Mesodermal cell (in vitro differentiated cells): Measurements from ENCODE around the gene ETFRF1. TPM values are rescaled to one million over a fixed set of nuclear protein-coding genes. Genes with fewer than 3 reads are reported as not detected.

Experiments used
- H3K27ac ChIP-seq: 2 replicates; pipeline ENCODE4 v1.7.0; 2013; ENCODE audit warnings: mild to moderate bottlenecking, low read depth, low read length, moderate library complexity; ENCODE audit not compliant: severe bottlenecking
- H3K36me3 ChIP-seq: 2 replicates; pipeline ENCODE4 v1.7.1; 2013; ENCODE audit warnings: mild to moderate bottlenecking, low read length, moderate library complexity; ENCODE audit not compliant: control insufficient read depth, insufficient read depth
- H3K4me1 ChIP-seq: one replicate; pipeline ENCODE4 v1.7.1; 2013; ENCODE audit warnings: mild to moderate bottlenecking, low read length; ENCODE audit not compliant: insufficient read depth, control insufficient read depth, poor library complexity, severe bottlenecking
- H3K4me3 ChIP-seq: 2 replicates; pipeline ENCODE4 v1.7.0; 2013; ENCODE audit warnings: low read length, control low read depth, mild to moderate bottlenecking; ENCODE audit not compliant: insufficient read depth, poor library complexity, severe bottlenecking; ENCODE audit errors: extremely low read depth
- H3K9me3 ChIP-seq: 2 replicates; pipeline ENCODE4 v1.7.1; 2013; ENCODE audit warnings: mild to moderate bottlenecking, low read length, moderate library complexity; ENCODE audit not compliant: control insufficient read depth
- WGBS, 2 experiments: methylation state at CpG; one replicate each; pipeline ENCODE4 v1.1.5; 2013; ENCODE audit warnings: missing lambda C conversion rate in 2 of 2; ENCODE audit not compliant: insufficient coverage in 2 of 2; 5-methylcytosine and 5-hydroxymethylcytosine counted together
- polyA plus RNA-seq, 2 experiments: library from polyadenylated mRNA; stranded (reverse); fragments of 50-300 nt; gene quantifications; one replicate each; pipeline ENCODE4 v1.2.3, GENCODE V29; 2013

Gene ETFRF1
- 16.8 TPM for polyA plus RNA-seq (2013, experiment 1 of 2)
- polyA plus RNA-seq (2013, experiment 2 of 2), result 18.5 TPM

DNA sequence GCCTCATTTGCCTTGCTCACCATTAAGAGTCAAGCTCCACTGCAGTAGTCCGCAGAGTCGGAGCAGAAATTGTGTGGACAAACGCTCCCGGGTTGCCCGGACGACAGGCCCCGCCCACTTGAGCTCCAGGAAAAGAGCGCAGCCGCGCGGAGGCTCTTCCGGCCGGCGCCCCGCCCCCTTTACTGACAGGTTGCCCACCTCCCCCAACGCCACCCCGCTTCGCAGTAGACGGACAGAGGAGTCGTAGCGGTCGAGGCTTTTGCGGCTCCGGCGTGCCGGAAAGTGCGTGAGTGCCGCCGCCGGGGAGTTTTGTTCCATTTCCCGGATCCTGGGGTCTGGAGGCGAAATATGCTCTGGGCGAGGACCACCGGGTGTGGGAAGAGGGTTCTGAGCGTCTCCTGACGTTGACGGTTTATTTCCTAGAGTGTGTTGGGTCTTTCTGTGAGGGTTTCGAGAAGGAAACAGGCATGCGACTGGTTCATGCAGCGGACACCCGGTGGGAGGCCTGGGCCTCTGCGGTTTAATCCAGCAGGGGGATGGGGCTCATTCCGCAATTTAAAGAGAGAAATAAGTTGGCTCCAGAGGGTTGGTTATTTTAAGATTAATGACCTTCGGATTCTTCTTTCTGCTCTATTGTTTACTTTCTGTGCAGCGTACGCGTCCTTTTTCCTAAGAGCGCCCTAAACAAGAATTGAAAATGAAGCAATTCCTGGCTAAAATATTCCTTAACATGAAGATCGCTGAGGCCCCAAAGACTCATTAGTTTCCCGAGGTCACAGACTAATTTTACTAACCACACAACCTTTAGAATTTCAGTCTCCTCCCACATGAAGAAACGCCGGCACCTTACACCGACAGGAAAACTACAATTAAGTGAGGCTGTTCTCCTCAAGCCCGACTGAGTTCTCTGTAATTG, at the start of gene ETFRF1, which contains the start of gene DNAI7:
Gene ETFRF1, plus strand, starts transcription at position 182 of the 916 bp plus-strand sequence. CDS start 8,720 bp downstream, outside the sequence.
Gene DNAI7, minus strand, starts transcription at position 105 of the 916 bp plus-strand sequence. Its CDS starts 82 bp downstream, at position 23.
- WGBS, 2 experiments, result 0 to 1% methylated on average over 29 to 44 of the region's 54 CpGs
- Histone ChIP-seq H3K4me3 (peak within 1 kb of the TSS; percentile 64), H3K36me3 (peaks cover 5% of the 10 kb centered on the region)

GRCh38 chr12:25146686-25147085, 48.4 kb upstream of the ETFRF1 start:
- H3K4me3 ChIP-seq, result no peak overlapping the region

More for the DNA sequence above, at the start of gene ETFRF1, which contains the start of gene DNAI7:
- peaks cover 6% of the 10 kb centered on the region for H3K4me1 ChIP-seq
- no peaks in the 10 kb centered on the region for H3K9me3 ChIP-seq
- H3K27ac ChIP-seq, result peak within 1 kb of the TSS; percentile 93

GRCh38 chr12:25151476-25151875, 43.6 kb upstream of the ETFRF1 start:
- H3K4me3 ChIP-seq, result no peak overlapping the region
- 80 to 83% methylated on average over 1 of the region's 5 CpGs for WGBS, 2 experiments
- no peak overlapping the region for H3K27ac ChIP-seq
- H3K9me3 ChIP-seq, result no peaks in the 10 kb centered on the region
- H3K4me1 ChIP-seq, result peaks cover 3% of the 10 kb centered on the region
- H3K36me3 ChIP-seq, result no peaks in the 10 kb centered on the region

More at GRCh38 chr12:25146686-25147085, 48.4 kb upstream of the ETFRF1 start:
- WGBS, 2 experiments, result 100% methylated on average over 1 of the region's 1 CpG; no CpG with 5 or more reads in 1 of the 2 experiments
- Histone ChIP-seq H3K36me3 (no peaks in the 10 kb centered on the region), H3K4me1 (peaks cover 2% of the 10 kb centered on the region), H3K9me3 (no peaks in the 10 kb centered on the region), H3K27ac (no peak overlapping the region)

GRCh38 chr12:25152055-25152454, 43.0 kb upstream of the ETFRF1 start:
- WGBS, 2 experiments, result 67% methylated on average over 3 of the region's 5 CpGs; no CpG with 5 or more reads in 1 of the 2 experiments
- Histone ChIP-seq H3K27ac (no peak overlapping the region), H3K36me3 (no peaks in the 10 kb centered on the region)

DNA sequence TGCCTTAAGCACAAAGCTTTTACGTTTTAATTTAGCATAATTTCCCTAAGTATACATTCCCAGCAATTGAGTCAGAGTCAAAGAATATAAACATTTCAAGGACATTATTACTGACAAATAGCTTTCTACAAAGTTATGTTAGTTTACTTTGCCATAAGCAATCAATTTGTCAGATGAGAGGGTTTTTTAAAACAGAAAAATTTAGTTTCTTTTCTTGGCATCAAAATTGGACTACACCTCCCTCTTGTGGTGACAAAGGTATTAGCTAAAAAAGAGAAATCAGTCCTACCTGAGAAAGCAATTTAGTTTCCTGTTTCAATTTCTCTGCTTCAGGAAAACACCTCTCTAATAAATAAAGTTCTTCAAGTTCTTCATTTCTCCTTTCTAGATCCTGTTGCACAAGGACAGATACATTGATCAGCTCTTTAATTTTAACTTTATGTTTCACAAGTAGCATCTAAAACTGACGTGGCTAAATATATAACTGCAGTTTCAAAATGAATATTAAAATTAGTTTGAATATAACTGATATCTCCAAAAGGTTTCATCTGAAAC, 39.9 kb upstream of the ETFRF1 start:
- Histone ChIP-seq H3K36me3 (no peaks in the 10 kb centered on the region), H3K9me3 (no peaks in the 10 kb centered on the region), H3K4me1 (peaks cover 3% of the 10 kb centered on the region), H3K4me3 (no peak overlapping the region), H3K27ac (no peak overlapping the region)
- no CpG with 5 or more reads among the region's 2 CpGs for WGBS, 2 experiments

More at GRCh38 chr12:25152055-25152454, 43.0 kb upstream of the ETFRF1 start:
- no peak overlapping the region for H3K4me3 ChIP-seq
- no peaks in the 10 kb centered on the region for H3K9me3 ChIP-seq
- peaks cover 3% of the 10 kb centered on the region for H3K4me1 ChIP-seq

GRCh38 chr12:25156061-25156460, 39.0 kb upstream of the ETFRF1 start:
- Histone ChIP-seq H3K4me1 (peaks cover 3% of the 10 kb centered on the region), H3K27ac (no peak overlapping the region), H3K9me3 (no peaks in the 10 kb centered on the region), H3K36me3 (no peaks in the 10 kb centered on the region), H3K4me3 (no peak overlapping the region)
- 94 to 100% methylated on average over 2 to 3 of the region's 4 CpGs for WGBS, 2 experiments

DNA sequence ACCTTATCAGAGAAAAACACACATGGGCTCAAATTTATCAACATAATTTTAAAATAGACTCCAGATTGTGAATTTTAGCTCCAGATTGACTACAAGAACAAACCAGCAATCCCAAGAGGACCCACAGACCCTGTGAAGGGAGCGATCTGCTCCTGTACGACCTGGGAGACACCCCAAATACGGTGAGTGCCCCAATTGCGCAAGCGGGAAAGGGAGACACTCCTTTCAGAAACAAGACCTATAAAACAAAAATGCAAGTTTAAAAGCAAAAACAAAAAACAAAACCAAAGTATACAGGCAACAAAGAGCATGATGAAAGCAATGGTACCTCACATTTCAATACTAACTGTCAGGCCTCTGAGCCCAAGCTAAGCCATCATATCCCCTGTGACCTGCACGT, 32.2 kb upstream of the ETFRF1 start:
- H3K36me3 ChIP-seq, result no peaks in the 10 kb centered on the region
- H3K9me3 ChIP-seq, result no peaks in the 10 kb centered on the region
- WGBS, 2 experiments, result 80 to 92% methylated on average over 2 to 6 of the region's 6 CpGs
- H3K4me1 ChIP-seq, result no peaks in the 10 kb centered on the region
- no peak overlapping the region for H3K27ac ChIP-seq
- H3K4me3 ChIP-seq, result no peak overlapping the region

DNA sequence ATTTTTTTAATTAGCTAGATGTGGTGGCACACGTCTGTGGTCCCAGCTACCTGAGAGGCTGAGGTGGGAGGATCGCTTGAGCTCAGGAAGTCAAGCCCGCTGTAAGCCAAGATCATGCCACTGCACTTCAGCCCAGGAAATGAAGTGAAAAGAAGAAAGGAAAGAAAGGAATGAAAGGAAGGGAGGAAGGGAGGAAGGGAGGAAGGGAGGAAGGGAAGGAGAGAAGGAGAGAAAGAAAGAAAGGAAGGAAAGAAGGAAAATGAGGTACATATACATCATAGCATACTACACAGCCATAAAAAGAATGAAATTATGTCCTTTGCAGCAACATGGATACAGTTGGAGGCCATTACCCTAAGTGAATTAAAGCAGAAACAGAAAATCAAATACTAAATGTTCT, 12.3 kb upstream of the ETFRF1 start:
- H3K9me3 ChIP-seq, result no peaks in the 10 kb centered on the region
- WGBS, 2 experiments, result 86 to 93% methylated on average over 3 of the region's 3 CpGs
- no peak overlapping the region for H3K4me3 ChIP-seq
- no peaks in the 10 kb centered on the region for H3K4me1 ChIP-seq
- H3K27ac ChIP-seq, result no peak overlapping the region
- no peaks in the 10 kb centered on the region for H3K36me3 ChIP-seq

DNA sequence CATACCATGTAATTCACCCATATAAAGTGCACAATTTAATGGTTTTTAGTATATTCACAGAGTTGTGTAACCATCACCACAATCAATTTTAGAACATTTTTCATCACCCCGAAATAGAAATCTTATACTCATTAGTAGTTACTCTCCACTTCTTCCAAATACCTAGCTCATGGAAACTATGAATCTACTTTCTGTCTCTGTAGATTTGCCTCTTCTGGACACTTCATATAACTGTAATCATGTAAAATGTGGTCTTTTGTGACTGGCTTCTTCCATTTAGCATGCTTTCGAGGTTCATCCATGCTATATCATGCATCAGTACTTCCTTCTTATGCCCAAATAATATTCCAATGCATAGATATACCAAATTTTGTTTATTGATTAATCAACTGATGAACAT, 10.9 kb upstream of the ETFRF1 start:
- Histone ChIP-seq H3K36me3 (no peaks in the 10 kb centered on the region), H3K4me1 (no peaks in the 10 kb centered on the region), H3K9me3 (no peaks in the 10 kb centered on the region), H3K27ac (no peak overlapping the region), H3K4me3 (no peak overlapping the region)
- 57% methylated on average over 1 of the region's 2 CpGs; no CpG with 5 or more reads in 1 of the 2 experiments for WGBS, 2 experiments

DNA sequence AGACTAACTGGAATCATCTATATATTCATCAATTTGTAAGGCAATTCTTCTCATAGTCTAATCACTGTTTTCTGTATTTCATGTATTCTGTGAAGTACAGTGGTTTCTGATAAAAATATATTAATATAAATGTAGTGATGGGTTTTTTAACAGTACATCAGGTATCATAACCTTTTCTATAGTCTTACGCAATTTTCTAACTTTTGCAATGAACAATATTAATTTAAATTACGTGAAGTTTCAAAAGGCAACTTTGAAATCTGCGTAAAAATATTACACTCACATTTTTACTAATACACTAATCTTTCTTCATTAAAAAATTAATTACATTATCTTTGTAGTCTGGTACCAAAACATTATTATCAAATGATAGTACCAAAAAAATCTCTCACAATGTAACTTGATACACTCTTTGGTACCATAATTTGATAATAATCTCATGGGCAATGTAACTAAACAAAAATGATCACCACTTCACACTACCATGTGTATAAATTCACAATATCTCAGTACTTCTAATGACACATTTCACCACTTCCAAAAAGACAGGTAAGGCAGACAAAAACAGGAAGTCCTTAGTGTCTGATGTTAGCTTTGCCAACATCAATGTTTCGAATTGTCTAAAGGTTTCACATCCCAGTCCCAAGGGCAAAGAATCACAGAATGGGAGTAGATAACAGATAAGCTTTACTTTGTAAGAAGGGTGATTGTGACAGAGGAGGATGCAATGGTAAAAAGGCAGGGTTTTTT, 8.8 kb upstream of the ETFRF1 start:
- no peaks in the 10 kb centered on the region for H3K9me3 ChIP-seq
- no peak overlapping the region for H3K27ac ChIP-seq
- H3K36me3 ChIP-seq, result no peaks in the 10 kb centered on the region
- no peak overlapping the region for H3K4me3 ChIP-seq
- 86 to 100% methylated on average over 1 of the region's 4 CpGs for WGBS, 2 experiments
- no peaks in the 10 kb centered on the region for H3K4me1 ChIP-seq
